ENCODE results near the gene SMIM7. TPM values are rescaled to one million over a fixed set of nuclear protein-coding genes. Genes with fewer than 3 reads are reported as not detected.

The SMIM7 gene
- total RNA-seq, 1 experiment from 2014 or later, result 74.4 TPM

DNA sequence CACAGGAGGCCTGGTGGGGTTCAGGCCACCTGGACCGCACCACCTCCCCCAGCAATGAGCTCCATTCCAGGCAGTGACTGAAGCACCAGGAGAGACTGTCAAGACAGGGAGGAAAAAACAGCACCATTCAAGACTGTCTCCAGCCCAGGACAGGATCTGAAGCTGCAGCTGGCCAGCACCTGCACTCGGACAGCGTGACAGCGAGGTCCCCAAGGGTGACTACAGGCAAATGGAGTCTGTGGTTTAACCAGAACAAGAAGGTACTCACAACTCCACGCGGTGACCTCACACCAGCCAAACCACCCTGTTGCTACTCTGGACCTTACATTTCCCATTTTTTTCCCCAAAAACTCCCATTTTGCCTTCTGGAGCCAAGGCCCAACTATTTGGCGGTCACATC is 41.7 kb downstream of the SMIM7 start:
- DNase-seq, result no peak
- no peaks in the 10 kb centered on the region for H3K9me3 ChIP-seq
- TF ChIP-seq, protein P1, sequence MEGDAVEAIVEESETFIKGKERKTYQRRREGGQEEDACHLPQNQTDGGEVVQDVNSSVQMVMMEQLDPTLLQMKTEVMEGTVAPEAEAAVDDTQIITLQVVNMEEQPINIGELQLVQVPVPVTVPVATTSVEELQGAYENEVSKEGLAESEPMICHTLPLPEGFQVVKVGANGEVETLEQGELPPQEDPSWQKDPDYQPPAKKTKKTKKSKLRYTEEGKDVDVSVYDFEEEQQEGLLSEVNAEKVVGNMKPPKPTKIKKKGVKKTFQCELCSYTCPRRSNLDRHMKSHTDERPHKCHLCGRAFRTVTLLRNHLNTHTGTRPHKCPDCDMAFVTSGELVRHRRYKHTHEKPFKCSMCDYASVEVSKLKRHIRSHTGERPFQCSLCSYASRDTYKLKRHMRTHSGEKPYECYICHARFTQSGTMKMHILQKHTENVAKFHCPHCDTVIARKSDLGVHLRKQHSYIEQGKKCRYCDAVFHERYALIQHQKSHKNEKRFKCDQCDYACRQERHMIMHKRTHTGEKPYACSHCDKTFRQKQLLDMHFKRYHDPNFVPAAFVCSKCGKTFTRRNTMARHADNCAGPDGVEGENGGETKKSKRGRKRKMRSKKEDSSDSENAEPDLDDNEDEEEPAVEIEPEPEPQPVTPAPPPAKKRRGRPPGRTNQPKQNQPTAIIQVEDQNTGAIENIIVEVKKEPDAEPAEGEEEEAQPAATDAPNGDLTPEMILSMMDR (IDR thresholded peaks at IDR 0.05; ENCODE audit: insufficient read depth in 1 of 2, low read depth in 1 of 2, low read length in 1 of 2, severe bottlenecking in 1 of 2, unreplicated experiment in 1 of 2), result no peak
- H3K27me3 ChIP-seq (replicated peaks; ENCODE audit: control insufficient read depth, insufficient read depth, low read length), result no peaks in the 10 kb centered on the region
- Mint-ChIP-seq H3K36me3 (ENCODE audit: insufficient read depth, unreplicated experiment) (peaks cover 11% of the 10 kb centered on the region), H3K4me3 (ENCODE audit: unreplicated experiment) (no peak overlapping the region), H3K9me3 (ENCODE audit: unreplicated experiment) (no peaks in the 10 kb centered on the region), H3K27ac (ENCODE audit: unreplicated experiment) (no peak overlapping the region), H3K27me3 (ENCODE audit: insufficient read depth, unreplicated experiment) (no peaks in the 10 kb centered on the region), H3K4me1 (ENCODE audit: low read depth, unreplicated experiment) (peaks cover 7% of the 10 kb centered on the region)
- H3K36me3 ChIP-seq (ENCODE audit: control insufficient read depth, insufficient read depth, low read length), result no peaks in the 10 kb centered on the region
- intact Hi-C loops (cut with micrococcal nuclease; ENCODE audit: unreplicated experiment), result no loop called here
- H3K4me1 ChIP-seq, result peaks cover 8% of the 10 kb centered on the region
- ChIA-PET POLR2A (no interaction called here), CTCF (no interaction called here)
- no TSS peak for BruUV-seq (replicated peaks)
- no peak overlapping the region for H3K4me3 ChIP-seq (ENCODE audit: low read depth, low read length)

DNA sequence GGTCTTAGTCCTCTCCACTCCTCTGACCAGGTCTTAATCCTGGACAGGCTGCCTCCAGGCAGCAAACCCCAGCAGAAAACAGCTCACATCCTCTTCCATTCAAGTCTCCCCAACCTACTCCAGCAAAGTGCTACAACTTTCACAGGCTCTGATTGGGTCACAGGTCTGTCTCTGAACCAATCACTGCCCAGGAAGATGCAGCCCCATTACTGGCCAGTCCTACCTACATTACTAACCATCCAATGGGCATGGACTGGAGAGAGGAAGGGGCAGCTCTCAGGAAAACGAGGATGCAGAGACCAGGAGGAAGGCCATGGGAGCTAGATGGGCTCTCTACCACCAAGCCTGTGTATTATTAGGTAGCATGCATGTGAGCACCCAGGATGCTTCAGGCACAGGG is 44.1 kb downstream of the SMIM7 start:
- H3K27me3 Mint-ChIP-seq (ENCODE audit: insufficient read depth, unreplicated experiment), result no peaks in the 10 kb centered on the region
- TF ChIP-seq, protein P1 (IDR thresholded peaks at IDR 0.05; ENCODE audit: insufficient read depth in 1 of 2, low read depth in 1 of 2, low read length in 1 of 2, severe bottlenecking in 1 of 2, unreplicated experiment in 1 of 2), result no peak
- ChIA-PET POLR2A (no interaction called here), CTCF (interaction anchor here (0.6 kb wide), 1 partner anchor 31 kb away, joined by 7 read pairs; no protein-coding TSS in a partner anchor)
- no peaks in the 10 kb centered on the region for H3K27me3 ChIP-seq (replicated peaks; ENCODE audit: control insufficient read depth, insufficient read depth, low read length)
- BruUV-seq (replicated peaks), result no TSS peak
- intact Hi-C loops (cut with micrococcal nuclease; ENCODE audit: unreplicated experiment), result no loop called here
- peaks cover 7% of the 10 kb centered on the region for H3K4me1 Mint-ChIP-seq (ENCODE audit: low read depth, unreplicated experiment)
- no peak overlapping the region for H3K4me3 ChIP-seq (ENCODE audit: low read depth, low read length)
- no peak overlapping the region for H3K27ac Mint-ChIP-seq (ENCODE audit: unreplicated experiment)
- H3K36me3 ChIP-seq (ENCODE audit: control insufficient read depth, insufficient read depth, low read length), result no peaks in the 10 kb centered on the region
- no peak for DNase-seq
- H3K4me1 ChIP-seq, result peaks cover 6% of the 10 kb centered on the region
- no peak overlapping the region for H3K4me3 Mint-ChIP-seq (ENCODE audit: unreplicated experiment)
- peaks cover 18% of the 10 kb centered on the region for H3K36me3 Mint-ChIP-seq (ENCODE audit: insufficient read depth, unreplicated experiment)
- H3K9me3 ChIP-seq, result no peaks in the 10 kb centered on the region
- H3K9me3 Mint-ChIP-seq (ENCODE audit: unreplicated experiment), result no peaks in the 10 kb centered on the region

DNA sequence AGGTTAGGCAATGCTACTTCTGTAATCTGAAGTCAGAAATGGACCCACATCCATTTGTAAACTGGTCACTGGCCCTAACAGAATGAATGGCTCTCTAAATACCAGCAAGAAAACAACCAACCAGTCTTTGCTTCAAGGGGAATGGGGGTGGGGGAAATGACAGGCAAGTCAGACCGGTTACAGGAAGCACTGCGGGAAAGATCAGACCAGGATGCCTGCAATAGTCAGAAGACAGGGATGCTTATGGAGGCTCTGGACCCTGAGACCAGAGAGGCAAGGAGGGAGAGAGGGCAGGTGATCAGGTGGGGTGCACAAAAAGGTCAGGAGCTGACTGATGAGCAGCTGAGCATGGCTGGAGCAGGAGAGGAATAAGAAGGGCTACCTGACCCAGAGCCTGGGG is 45.0 kb downstream of the SMIM7 start:
- Mint-ChIP-seq H3K9me3 (ENCODE audit: unreplicated experiment) (no peaks in the 10 kb centered on the region), H3K27ac (ENCODE audit: unreplicated experiment) (peak overlapping the region; percentile 19), H3K36me3 (ENCODE audit: insufficient read depth, unreplicated experiment) (peaks cover 21% of the 10 kb centered on the region), H3K4me3 (ENCODE audit: unreplicated experiment) (no peak overlapping the region), H3K4me1 (ENCODE audit: low read depth, unreplicated experiment) (peaks cover 7% of the 10 kb centered on the region), H3K27me3 (ENCODE audit: insufficient read depth, unreplicated experiment) (no peaks in the 10 kb centered on the region)
- Histone ChIP-seq H3K9me3 (no peaks in the 10 kb centered on the region), H3K4me1 (no peaks in the 10 kb centered on the region), H3K36me3 (ENCODE audit: control insufficient read depth, insufficient read depth, low read length) (no peaks in the 10 kb centered on the region), H3K27me3 (replicated peaks; ENCODE audit: control insufficient read depth, insufficient read depth, low read length) (no peaks in the 10 kb centered on the region), H3K4me3 (ENCODE audit: low read depth, low read length) (no peak overlapping the region)
- POLR2A ChIA-PET, result no interaction called here
- intact Hi-C loops (cut with micrococcal nuclease; ENCODE audit: unreplicated experiment), result no loop called here
- no TSS peak for BruUV-seq (replicated peaks)
- CTCF ChIA-PET, result no interaction called here
- no peak for DNase-seq
- TF ChIP-seq, protein P1 (IDR thresholded peaks at IDR 0.05; ENCODE audit: insufficient read depth in 1 of 2, low read depth in 1 of 2, low read length in 1 of 2, severe bottlenecking in 1 of 2, unreplicated experiment in 1 of 2), result no peak
